Peyer's patch (tissue), 4 donors: ENCODE results near the gene ELOVL6.

Source experiments
- CTCF ChIP-seq, 6 experiments: fragments of 450-650 bp in 4 of 6; fragments of 200-600 bp in 2 of 6; sonication (generic) in 1 of 6; IDR thresholded peaks; one replicate each; pipeline ENCODE4 v1.5.1; 2017 to 2019; ENCODE audit warnings: antibody characterized with exemption in 6 of 6, mild to moderate bottlenecking in 3 of 6, moderate library complexity in 1 of 6
- POLR2A ChIP-seq, 2 donors: fragments of 450-650 bp; IDR thresholded peaks; one replicate each; pipeline ENCODE4 v1.5.1; 2017; ENCODE audit warnings: antibody characterized with exemption in 2 of 2, mild to moderate bottlenecking in 2 of 2, moderate library complexity in 2 of 2

- no peak for TF ChIP-seq POLR2A (IDR thresholded peaks at IDR 0.05)
- no peak for TF ChIP-seq CTCF (IDR thresholded peaks at IDR 0.05)
These were observed 196.1 kb downstream of the ELOVL6 start for GRCh38 chr4:110002326-110002725.
